Measurements from ENCODE around the gene DCLK3.

- TF ChIP-seq POLR2A (IDR thresholded peaks at IDR 0.05) = no peak
- TF ChIP-seq CTCF (IDR thresholded peaks at IDR 0.05) = no peak
Observed at GRCh38 chr3:36710606-36711005, 53.7 kb downstream of the DCLK3 start.
